Esophagus squamous epithelium (tissue), 4 donors: ENCODE measurements around the gene DLX6.

Source experiments
- CTCF ChIP-seq, 6 experiments: fragments of 450-650 bp in 4 of 6; fragments of 200-600 bp in 2 of 6; sonication (generic) in 2 of 6; IDR thresholded peaks; one replicate each; pipeline ENCODE4 v1.5.1; 2016 to 2019; ENCODE audit warnings: antibody characterized with exemption in 6 of 6, mild to moderate bottlenecking in 4 of 6, moderate library complexity in 4 of 6
- POLR2A ChIP-seq, 4 donors: fragments of 450-650 bp; IDR thresholded peaks; one replicate each; pipeline ENCODE4 v1.6.1; 2017; ENCODE audit warnings: antibody characterized with exemption in 4 of 4, mild to moderate bottlenecking in 4 of 4, moderate library complexity in 3 of 4

- TF ChIP-seq CTCF (IDR thresholded peaks at IDR 0.05), result no peak
- TF ChIP-seq POLR2A (IDR thresholded peaks at IDR 0.05), result no peak
Observed at GRCh38 chr7:97039374-97040065, 34.2 kb downstream of the DLX6 start.
